HepG2 (cell line): ENCODE results near the gene CLCNKA. TPM values are rescaled to one million over a fixed set of nuclear protein-coding genes. Genes with fewer than 3 reads are reported as not detected.

Experiments
- ARID4A ChIP-seq: sonication (generic); formaldehyde crosslinking; IDR thresholded peaks from 2 replicates; pipeline ENCODE4 v1.5.0; 2020; ENCODE audit warnings: mild to moderate bottlenecking, missing genetic modification reagents, borderline replicate concordance
- ETS1 ChIP-seq: sonication (generic); formaldehyde crosslinking; IDR thresholded peaks from 2 replicates; pipeline ENCODE4 v1.4.0; 2020; ENCODE audit warnings: missing genetic modification reagents
- GMEB2 ChIP-seq: IDR thresholded peaks from 2 replicates; pipeline ENCODE4 v1.6.1; 2016; ENCODE audit warnings: missing biosample characterization, missing genetic modification reagents, low read depth
- GTF2F1 ChIP-seq: fragments of 150-350 bp; IDR thresholded peaks from 2 replicates; pipeline ENCODE4 v1.6.1; 2014; ENCODE audit warnings: low read length
- KAT8 ChIP-seq: IDR thresholded peaks from 2 replicates; pipeline ENCODE4 v1.6.1; 2016; ENCODE audit warnings: missing genetic modification reagents, missing compliant biosample characterization
- MAFF ChIP-seq: IDR thresholded peaks from 2 replicates; pipeline ENCODE4 v1.6.1; 2011; ENCODE audit warnings: low read depth, low read length, improper control_type of control experiment
- NCOA1 ChIP-seq: sonication (generic); formaldehyde crosslinking; IDR thresholded peaks from 2 replicates; pipeline ENCODE4 v1.9.0; 2021; ENCODE audit warnings: missing genetic modification reagents
- NR1H2 ChIP-seq: sonication (generic); formaldehyde crosslinking; IDR thresholded peaks from 2 replicates; pipeline ENCODE4 v1.8.1; 2022; ENCODE audit warnings: low read depth, missing genetic modification reagents, borderline replicate concordance
- PAXIP1 ChIP-seq: sonication (generic); formaldehyde crosslinking; conservative IDR thresholded peaks from 2 replicates; pipeline ENCODE4 v1.4.0; 2020; ENCODE audit warnings: mild to moderate bottlenecking, missing genetic modification reagents, moderate library complexity
- PBX2 ChIP-seq: IDR thresholded peaks from 2 replicates; pipeline ENCODE4 v1.6.1; 2016; ENCODE audit warnings: control low read depth
- PCBP1 ChIP-seq: fragments of 200-400 bp; formaldehyde crosslinking; IDR thresholded peaks from 2 replicates; pipeline ENCODE4 v1.6.1; 2017; ENCODE audit warnings: mild to moderate bottlenecking, low read depth, low read length, borderline replicate concordance
- RAD51 ChIP-seq: fragments of 450-650 bp; IDR thresholded peaks from 2 replicates; pipeline ENCODE4 v1.6.1; 2016; ENCODE audit warnings: borderline replicate concordance
- RCOR2 ChIP-seq: IDR thresholded peaks from 2 replicates; pipeline ENCODE4 v1.6.1; 2016; ENCODE audit warnings: missing biosample characterization, missing genetic modification reagents
- SOX5 ChIP-seq: IDR thresholded peaks from 2 replicates; pipeline ENCODE4 v1.6.1; 2016; ENCODE audit warnings: borderline replicate concordance
- TRIM24 ChIP-seq: sonication (generic); formaldehyde crosslinking; IDR thresholded peaks from 2 replicates; pipeline ENCODE4 v1.8.0; 2022; ENCODE audit warnings: mild to moderate bottlenecking, missing genetic modification reagents
- XBP1 ChIP-seq: sonication (generic); formaldehyde crosslinking; IDR thresholded peaks from 2 replicates; pipeline ENCODE4 v1.5.0; 2020; ENCODE audit warnings: missing genetic modification reagents
- ZNF256 ChIP-seq: sonication (generic); formaldehyde crosslinking; conservative IDR thresholded peaks from 2 replicates; pipeline ENCODE4 v1.4.0; 2020; ENCODE audit warnings: missing genetic modification reagents
- ZNF264 ChIP-seq: sonication (generic); formaldehyde crosslinking; IDR thresholded peaks from 2 replicates; pipeline ENCODE4 v1.4.0; 2020; ENCODE audit warnings: missing genetic modification reagents
- ZNF549 ChIP-seq: sonication (generic); formaldehyde crosslinking; IDR thresholded peaks from 2 replicates; pipeline ENCODE4 v1.5.0; 2020; ENCODE audit warnings: missing genetic modification reagents
- polyA plus RNA-seq, 8 experiments: library from polyadenylated mRNA; depleted of rRNA in 3 of 8; stranded (reverse) in 7 of 8; unstranded in 1 of 8; fragments of >200 nt; fragmentation: Illumina TruSeq in 4 of 8; extraction: Trizol in 4 of 8; gene quantifications; 2 replicates each; pipeline versions ENCODE4 v1.2.1 to v1.2.3, GENCODE V29; 2011 to 2016; ENCODE audit warnings: low read depth in 4 of 8, missing spikeins in 1 of 8, mixed read lengths in 1 of 8; ENCODE audit not compliant: insufficient read depth in 1 of 8
- total RNA-seq, 5 experiments: library from RNA; depleted of rRNA; stranded (reverse); fragments of >200 nt; fragmentation: Illumina TruSeq; extraction: Trizol; gene quantifications; 2 replicates each; pipeline ENCODE4 v1.2.3, GENCODE V29; 2016; ENCODE audit warnings: low read depth in 1 of 5

CLCNKA gene
- total and polyA plus RNA-seq, 2 of the 13 experiments (the other 11 are each of a cell fraction or from before 2014, with no cell fraction given), result 0.03 TPM; not detected in 1

GRCh38 chr1:16067127-16067768, 45.4 kb downstream of the CLCNKA start (continued):
- TF ChIP-seq ETS1 (CRISPR knock-in tag) (no peak), MAFF (no peak), SOX5 (CRISPR knock-in tag) (no peak), ZNF264 (no peak), TRIM24 (CRISPR knock-in tag) (no peak), PCBP1 (no peak), GTF2F1 (no peak), GMEB2 (CRISPR knock-in tag) (no peak), RAD51 (no peak), ZNF256 (CRISPR knock-in tag) (no peak), NR1H2 (CRISPR knock-in tag) (no peak), NCOA1 (CRISPR knock-in tag) (no peak), KAT8 (CRISPR knock-in tag) (no peak), ZNF549 (CRISPR knock-in tag) (no peak), PBX2 (peak; percentile 76), XBP1 (no peak), RCOR2 (CRISPR knock-in tag) (peak; percentile 26; the same call in 1 of the 2 replicates), PAXIP1 (CRISPR knock-in tag) (peak; percentile 81), ARID4A (CRISPR knock-in tag) (0 out of 2 replicates have a peak, but pooled peaks have one; percentile 36)
